ENCODE results near the gene SAT2.

DNA sequence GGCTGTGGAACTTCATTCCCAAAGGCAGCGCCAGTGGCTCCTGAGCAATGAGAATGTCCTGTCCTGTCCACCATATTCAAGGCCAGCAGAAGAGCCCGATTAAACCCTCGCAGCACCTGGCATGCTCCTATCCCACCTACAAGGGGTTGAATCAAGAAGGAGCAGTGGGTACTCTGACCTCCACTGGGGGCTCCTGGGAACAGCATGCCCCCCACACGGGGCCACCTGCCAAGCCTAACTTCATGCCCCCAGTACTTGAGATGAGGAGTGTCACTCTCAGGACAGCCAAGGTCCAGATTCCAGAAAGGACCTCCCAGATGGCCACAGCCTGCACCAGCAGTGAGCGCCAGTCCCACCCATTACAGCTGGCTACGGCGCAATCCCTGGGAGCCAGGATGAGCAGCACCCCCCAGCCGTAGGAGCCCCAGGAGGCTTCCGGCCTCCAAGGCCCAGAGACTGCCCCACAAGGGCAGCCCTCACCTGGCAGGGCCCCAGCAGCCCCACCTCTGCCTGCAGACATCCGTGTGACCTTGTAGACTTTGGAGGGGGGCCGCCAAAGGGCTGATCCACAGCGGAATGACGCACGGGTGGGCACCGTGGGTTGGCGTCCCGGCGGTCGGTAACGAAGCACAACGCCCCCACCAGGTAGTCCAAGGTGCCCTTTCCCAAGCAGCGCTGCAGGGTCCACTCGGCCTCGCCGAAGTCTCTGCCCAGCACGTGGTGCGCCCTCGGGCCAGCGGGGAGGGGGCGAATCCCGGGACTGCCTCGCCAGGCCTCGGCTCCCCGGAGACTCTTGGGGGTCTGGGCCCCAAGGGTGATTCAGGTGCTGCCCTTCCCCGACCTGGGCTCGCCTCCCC lies 45.0 kb downstream of the SAT2 start:
- TF ChIP-seq EZH2 (IDR thresholded peaks at IDR 0.05; ENCODE audit: insufficient read depth, low read length), result no peak
- TF ChIP-seq, protein P1, sequence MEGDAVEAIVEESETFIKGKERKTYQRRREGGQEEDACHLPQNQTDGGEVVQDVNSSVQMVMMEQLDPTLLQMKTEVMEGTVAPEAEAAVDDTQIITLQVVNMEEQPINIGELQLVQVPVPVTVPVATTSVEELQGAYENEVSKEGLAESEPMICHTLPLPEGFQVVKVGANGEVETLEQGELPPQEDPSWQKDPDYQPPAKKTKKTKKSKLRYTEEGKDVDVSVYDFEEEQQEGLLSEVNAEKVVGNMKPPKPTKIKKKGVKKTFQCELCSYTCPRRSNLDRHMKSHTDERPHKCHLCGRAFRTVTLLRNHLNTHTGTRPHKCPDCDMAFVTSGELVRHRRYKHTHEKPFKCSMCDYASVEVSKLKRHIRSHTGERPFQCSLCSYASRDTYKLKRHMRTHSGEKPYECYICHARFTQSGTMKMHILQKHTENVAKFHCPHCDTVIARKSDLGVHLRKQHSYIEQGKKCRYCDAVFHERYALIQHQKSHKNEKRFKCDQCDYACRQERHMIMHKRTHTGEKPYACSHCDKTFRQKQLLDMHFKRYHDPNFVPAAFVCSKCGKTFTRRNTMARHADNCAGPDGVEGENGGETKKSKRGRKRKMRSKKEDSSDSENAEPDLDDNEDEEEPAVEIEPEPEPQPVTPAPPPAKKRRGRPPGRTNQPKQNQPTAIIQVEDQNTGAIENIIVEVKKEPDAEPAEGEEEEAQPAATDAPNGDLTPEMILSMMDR (IDR thresholded peaks at IDR 0.05; ENCODE audit: insufficient read depth, low read depth, low read length), result no peak
